Measurements from ENCODE around the gene GPRC5A. TPM values are rescaled to one million over a fixed set of nuclear protein-coding genes. Genes with fewer than 3 reads are reported as not detected.
"Not testable (repeated sequence)": the region's sequence is repeated elsewhere in the genome, so short reads cannot be mapped to it uniquely, and the experiment has no call there.

GPRC5A gene
- total RNA-seq, 4 donors from 2014 or later = 2.0 to 13.2 (median 12.4) TPM

- Histone ChIP-seq H3K4me3 (no peak overlapping the region), H3K27me3 (no peaks in the 10 kb centered on the region), H3K4me1 (no peaks in the 10 kb centered on the region), H3K36me3 (no peaks in the 10 kb centered on the region), H3K9me3 (no peaks in the 10 kb centered on the region), H3K27ac (no peak overlapping the region)
- intact Hi-C loops (cut with DNase I; ENCODE audit: low total_unique reads) = no loop called here
- no peak for TF ChIP-seq CTCF (IDR thresholded peaks at IDR 0.05)
- DNase-seq = no peak
Measured at GRCh38 chr12:12872934-12873275, 18.5 kb upstream of the GPRC5A start.

- H3K4me3 ChIP-seq = no peak overlapping the region
- TF ChIP-seq POLR2A (IDR thresholded peaks at IDR 0.05) (no peak), CTCF (IDR thresholded peaks at IDR 0.05) (no peak)
- no peak for DNase-seq
- intact Hi-C loops (cut with DNase I; ENCODE audit: low total_unique reads) = no loop called here
- H3K27ac ChIP-seq = no peak overlapping the region
- H3K27me3 ChIP-seq = no peaks in the 10 kb centered on the region
- no peaks in the 10 kb centered on the region for H3K4me1 ChIP-seq
- H3K36me3 ChIP-seq = no peaks in the 10 kb centered on the region
- H3K9me3 ChIP-seq = no peaks in the 10 kb centered on the region
Measured at GRCh38 chr12:12874029-12874428, 17.3 kb upstream of the GPRC5A start.

- H3K4me1 ChIP-seq; H3K27me3 ChIP-seq; intact Hi-C loops (cut with DNase I; ENCODE audit: low total_unique reads); H3K4me3 ChIP-seq; DNase-seq; H3K27ac ChIP-seq; H3K36me3 ChIP-seq; H3K9me3 ChIP-seq: not testable (repeated sequence)
Measured at GRCh38 chr12:12875301-12875700, 16.1 kb upstream of the GPRC5A start.

- intact Hi-C loops (cut with DNase I; ENCODE audit: low total_unique reads) = no loop called here
- no peak for DNase-seq
- Histone ChIP-seq H3K9me3 (no peaks in the 10 kb centered on the region), H3K27ac (no peak overlapping the region), H3K36me3 (no peaks in the 10 kb centered on the region), H3K4me1 (no peaks in the 10 kb centered on the region), H3K4me3 (no peak overlapping the region), H3K27me3 (no peaks in the 10 kb centered on the region)
- TF ChIP-seq POLR2A (IDR thresholded peaks at IDR 0.05) = no peak
- no peak for TF ChIP-seq CTCF (IDR thresholded peaks at IDR 0.05)
Measured at GRCh38 chr12:12877153-12877768, 14.1 kb upstream of the GPRC5A start.

DNA sequence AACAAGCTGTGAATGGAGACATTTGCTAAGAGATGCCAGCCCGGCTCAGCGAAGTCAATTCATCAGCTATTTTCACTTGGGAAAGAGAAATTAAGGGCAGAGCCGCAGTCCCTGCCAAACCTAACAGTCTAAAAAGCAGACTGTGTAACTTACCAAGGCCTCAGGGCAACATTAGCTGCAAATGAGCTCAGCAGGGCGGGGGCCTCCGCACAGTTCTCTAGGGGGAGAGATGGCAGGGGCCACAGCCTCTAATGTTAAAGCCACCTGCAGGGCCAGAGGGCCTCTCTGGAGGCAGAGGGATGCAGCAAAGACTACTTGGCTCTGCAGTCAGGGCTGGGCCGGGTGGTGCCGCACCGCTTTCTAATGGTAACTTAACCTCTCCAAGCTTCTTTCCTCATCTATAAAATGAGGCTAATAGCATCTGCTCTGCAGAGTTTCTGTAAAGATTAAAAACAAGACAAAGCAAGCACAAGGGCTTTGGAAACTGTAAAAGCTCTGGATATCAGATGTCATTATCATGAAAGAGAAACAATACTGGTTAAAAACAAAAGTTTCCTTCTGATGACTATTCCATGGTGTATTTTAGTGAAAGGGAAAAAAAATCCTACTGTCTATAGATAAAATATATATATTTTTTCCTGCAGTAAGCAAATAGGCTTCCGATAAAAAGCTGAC lies 13.4 kb upstream of the GPRC5A start:
- no peak for DNase-seq
- Histone ChIP-seq H3K36me3 (no peaks in the 10 kb centered on the region), H3K9me3 (no peaks in the 10 kb centered on the region), H3K4me3 (no peak overlapping the region), H3K27ac (no peak overlapping the region), H3K27me3 (no peaks in the 10 kb centered on the region), H3K4me1 (no peaks in the 10 kb centered on the region)
- intact Hi-C loops (cut with DNase I; ENCODE audit: low total_unique reads) = no loop called here
- TF ChIP-seq CTCF (IDR thresholded peaks at IDR 0.05) (no peak), POLR2A (IDR thresholded peaks at IDR 0.05) (no peak)
